GM12875 (cell line): ENCODE data around the gene KCNJ16.

ENCODE experiments used
- H3K4me3 ChIP-seq: one replicate; pipeline ENCODE4 v1.5.1; 2011; ENCODE audit warnings: low read depth, low read length, control low read depth
- TF ChIP-seq, protein P1 (sequence below): IDR thresholded peaks from 2 replicates; pipeline ENCODE4 v1.5.1; 2011; ENCODE audit warnings: low read depth, mild to moderate bottlenecking, control low read depth, inconsistent platforms, low read length, moderate library complexity, borderline replicate concordance; ENCODE audit not compliant: insufficient read depth

The KCNJ16 gene

DNA sequence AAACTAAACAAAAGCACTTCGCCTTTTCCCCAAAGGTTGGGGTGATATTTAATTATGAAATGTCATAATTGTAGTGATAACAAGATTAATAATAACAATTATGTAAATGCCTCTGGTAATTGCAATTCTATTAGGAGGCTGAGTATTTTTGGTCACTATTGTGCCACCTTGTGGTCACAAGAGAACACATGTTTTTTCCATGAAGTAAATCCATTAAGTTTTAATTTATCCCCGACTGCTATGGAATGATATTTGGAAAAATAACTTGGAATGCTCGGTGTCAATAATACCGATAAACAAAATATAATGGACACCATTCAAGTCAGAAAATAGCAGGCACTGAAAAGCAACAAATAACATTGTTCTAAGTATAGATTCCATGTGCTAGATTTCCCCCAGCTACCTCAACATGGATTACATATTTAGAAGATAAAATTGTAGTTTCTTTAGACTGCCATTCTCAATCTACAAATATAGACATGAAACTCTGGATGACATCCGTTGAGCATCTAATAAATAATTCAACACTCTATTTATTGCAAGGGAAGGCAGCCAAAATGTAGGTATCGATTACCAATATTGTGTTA is 69.3 kb downstream of the KCNJ16 start:
- H3K4me3 ChIP-seq, result no peak overlapping the region
- TF ChIP-seq, protein P1, sequence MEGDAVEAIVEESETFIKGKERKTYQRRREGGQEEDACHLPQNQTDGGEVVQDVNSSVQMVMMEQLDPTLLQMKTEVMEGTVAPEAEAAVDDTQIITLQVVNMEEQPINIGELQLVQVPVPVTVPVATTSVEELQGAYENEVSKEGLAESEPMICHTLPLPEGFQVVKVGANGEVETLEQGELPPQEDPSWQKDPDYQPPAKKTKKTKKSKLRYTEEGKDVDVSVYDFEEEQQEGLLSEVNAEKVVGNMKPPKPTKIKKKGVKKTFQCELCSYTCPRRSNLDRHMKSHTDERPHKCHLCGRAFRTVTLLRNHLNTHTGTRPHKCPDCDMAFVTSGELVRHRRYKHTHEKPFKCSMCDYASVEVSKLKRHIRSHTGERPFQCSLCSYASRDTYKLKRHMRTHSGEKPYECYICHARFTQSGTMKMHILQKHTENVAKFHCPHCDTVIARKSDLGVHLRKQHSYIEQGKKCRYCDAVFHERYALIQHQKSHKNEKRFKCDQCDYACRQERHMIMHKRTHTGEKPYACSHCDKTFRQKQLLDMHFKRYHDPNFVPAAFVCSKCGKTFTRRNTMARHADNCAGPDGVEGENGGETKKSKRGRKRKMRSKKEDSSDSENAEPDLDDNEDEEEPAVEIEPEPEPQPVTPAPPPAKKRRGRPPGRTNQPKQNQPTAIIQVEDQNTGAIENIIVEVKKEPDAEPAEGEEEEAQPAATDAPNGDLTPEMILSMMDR, result peak; percentile 13; the same call in 1 of the 2 replicates

DNA sequence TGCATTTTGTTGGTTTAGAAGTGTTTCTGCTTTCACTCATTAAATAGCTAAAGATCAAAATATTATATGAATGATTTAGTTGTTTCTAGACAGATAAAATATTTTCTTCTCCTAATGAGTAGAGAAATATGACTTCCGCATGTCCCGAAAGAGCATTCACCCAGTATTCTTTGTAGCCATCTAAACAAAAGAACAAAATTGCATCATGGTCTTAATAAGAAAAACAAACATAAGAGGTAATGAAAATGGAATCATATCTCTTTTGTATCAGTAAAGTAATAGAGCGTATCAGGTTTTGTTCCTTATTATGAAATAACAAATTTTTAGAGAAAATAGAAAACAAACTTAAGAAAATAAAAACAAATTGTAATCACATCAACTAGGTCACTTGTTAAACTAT is 78.2 kb downstream of the KCNJ16 start:
- TF ChIP-seq, protein P1, result no peak
- H3K4me3 ChIP-seq, result no peak overlapping the region

- no peak overlapping the region for H3K4me3 ChIP-seq
- TF ChIP-seq, protein P1, result no peak
Observed at GRCh38 chr17:70157151-70157550, 82.1 kb downstream of the KCNJ16 start.

DNA sequence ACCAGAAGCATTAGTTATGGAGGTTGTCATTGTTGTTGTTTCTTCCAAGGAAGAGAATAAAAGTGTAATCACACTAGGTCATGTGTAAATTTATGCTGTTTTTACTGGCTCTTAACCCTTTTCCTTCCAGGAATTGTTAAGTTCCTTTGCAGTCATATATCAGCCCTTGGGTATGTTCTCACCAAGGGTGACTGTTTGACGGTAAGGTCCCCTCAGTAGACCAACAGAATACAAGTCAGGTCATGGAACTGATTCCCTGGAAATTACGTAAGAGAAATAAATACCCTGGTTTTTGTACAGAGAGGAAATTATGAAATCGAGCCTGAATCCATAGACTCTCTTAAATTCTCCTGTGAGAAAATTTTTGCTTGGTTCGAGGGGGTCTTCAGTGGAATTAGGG is 83.2 kb downstream of the KCNJ16 start:
- TF ChIP-seq, protein P1, result no peak
- no peak overlapping the region for H3K4me3 ChIP-seq

DNA sequence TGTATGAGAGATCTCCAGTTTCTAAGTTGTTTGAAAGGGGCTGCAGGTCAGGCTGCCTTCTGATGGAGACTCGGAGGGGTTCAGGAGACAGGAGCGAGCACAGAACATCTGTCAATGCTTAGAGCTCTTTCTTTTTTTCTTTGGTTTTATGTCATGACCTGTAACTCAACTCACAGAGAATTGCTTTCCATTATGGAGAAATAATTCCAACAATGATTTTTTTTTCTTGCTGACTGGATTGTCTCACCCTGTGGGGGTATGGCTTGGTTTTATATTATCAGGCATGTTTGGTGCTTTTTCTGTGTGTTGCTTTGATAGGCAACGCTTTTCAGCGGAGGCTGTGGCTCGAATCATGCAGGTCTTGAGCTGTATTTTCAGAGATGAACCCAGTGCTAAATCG is 83.6 kb downstream of the KCNJ16 start:
- H3K4me3 ChIP-seq, result no peak overlapping the region
- TF ChIP-seq, protein P1, result no peak

DNA sequence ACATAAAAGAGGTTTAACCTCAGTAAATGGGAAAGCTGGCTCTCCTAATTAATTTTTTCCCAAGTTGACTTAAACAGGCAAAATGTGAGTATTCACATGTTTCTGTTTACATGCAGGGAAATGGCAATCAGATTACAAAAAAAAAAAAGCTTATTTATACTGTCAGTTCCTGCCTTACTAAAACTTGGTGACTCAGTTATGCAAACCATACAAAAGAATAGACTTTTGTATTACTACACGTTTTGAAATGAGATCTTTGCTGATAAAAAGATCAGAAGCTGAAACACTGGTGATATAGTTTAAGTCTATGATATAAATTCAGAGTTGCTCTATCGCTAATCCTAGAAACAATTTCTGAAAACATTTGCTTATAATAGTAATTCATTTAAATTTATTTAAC is 85.0 kb downstream of the KCNJ16 start:
- TF ChIP-seq, protein P1, result no peak
- H3K4me3 ChIP-seq, result no peak overlapping the region

DNA sequence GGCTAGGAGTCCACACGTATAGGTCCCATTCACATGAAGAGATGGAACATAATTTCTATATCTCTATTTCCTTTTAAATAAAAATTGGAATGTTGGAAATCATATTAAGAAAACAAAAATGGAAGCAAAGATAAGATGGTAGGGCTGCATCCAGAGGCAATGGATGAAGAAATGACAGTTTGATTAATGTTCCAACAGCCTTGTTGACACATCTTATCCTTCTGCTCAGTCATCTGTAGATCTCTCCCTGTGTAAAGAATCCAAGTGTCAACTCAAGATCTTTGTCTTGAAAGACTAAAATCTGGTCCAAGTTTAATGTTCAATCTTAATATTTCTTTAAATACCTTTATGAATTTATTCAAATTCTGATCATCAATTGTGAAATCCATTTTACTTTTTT is 86.5 kb downstream of the KCNJ16 start:
- TF ChIP-seq, protein P1, result no peak
- no peak overlapping the region for H3K4me3 ChIP-seq
